Suprapubic skin (tissue), 4 donors: ENCODE results near the gene ENO1. TPM values are rescaled to one million over a fixed set of nuclear protein-coding genes. Genes with fewer than 3 reads are reported as not detected.

Source experiments
- DNase-seq, 2 donors: peaks; one replicate each; pipeline ENCODE4 v3.0.0-alpha.2; 2019; ENCODE audit warnings: low spot score in 2 of 2
- H3K27ac ChIP-seq: fragments of 200-600 bp; sonication (generic); one replicate; pipeline ENCODE4 v1.5.1; 2019
- H3K27me3 ChIP-seq: fragments of 200-600 bp; sonication (generic); one replicate; pipeline ENCODE4 v1.5.1; 2019
- H3K36me3 ChIP-seq: fragments of 200-600 bp; sonication (generic); one replicate; pipeline ENCODE4 v1.5.1; 2019
- H3K4me1 ChIP-seq: fragments of 200-600 bp; sonication (generic); one replicate; pipeline ENCODE4 v1.5.1; 2019
- H3K4me3 ChIP-seq: fragments of 200-600 bp; sonication (generic); one replicate; pipeline ENCODE4 v1.5.1; 2019; ENCODE audit warnings: mild to moderate bottlenecking
- H3K9me3 ChIP-seq: fragments of 200-600 bp; sonication (generic); one replicate; pipeline ENCODE4 v1.5.1; 2019
- EP300 ChIP-seq: sonication (generic); formaldehyde crosslinking; IDR thresholded peaks from one replicate; pipeline ENCODE4 v1.6.1; 2017; ENCODE audit warnings: antibody characterized with exemption
- POLR2A ChIP-seq, 2 donors: fragments of 450-650 bp; IDR thresholded peaks; one replicate each; pipeline ENCODE4 v1.6.1; 2017; ENCODE audit warnings: antibody characterized with exemption in 2 of 2, mild to moderate bottlenecking in 2 of 2, moderate library complexity in 2 of 2
- POLR2AphosphoS5 ChIP-seq, 3 donors: sonication (generic); formaldehyde crosslinking; IDR thresholded peaks; one replicate each; pipeline ENCODE4 v1.6.1; 2017; ENCODE audit warnings: antibody characterized with exemption in 3 of 3
- WGBS: methylation state at CpG from one replicate; pipeline ENCODE4 v1.1.5; 2018; 5-methylcytosine and 5-hydroxymethylcytosine counted together
- total RNA-seq, 4 donors: library from RNA; depleted of rRNA; stranded (reverse); fragments of >200 nt; gene quantifications; one replicate each; pipeline ENCODE4 v1.1.0, GENCODE V29; 2016
- TF ChIP-seq, protein P1 (sequence below), 2 donors: fragments of 200-600 bp in 1 of 2; fragments of 450-650 bp in 1 of 2; sonication (generic) in 1 of 2; IDR thresholded peaks; one replicate each; pipeline ENCODE4 v1.5.1; 2016 to 2019; ENCODE audit warnings: antibody characterized with exemption in 2 of 2, mild to moderate bottlenecking in 1 of 2, moderate library complexity in 1 of 2

The ENO1 gene
- total RNA-seq, 4 donors from 2014 or later: 406 to 694 (median 578) TPM

DNA sequence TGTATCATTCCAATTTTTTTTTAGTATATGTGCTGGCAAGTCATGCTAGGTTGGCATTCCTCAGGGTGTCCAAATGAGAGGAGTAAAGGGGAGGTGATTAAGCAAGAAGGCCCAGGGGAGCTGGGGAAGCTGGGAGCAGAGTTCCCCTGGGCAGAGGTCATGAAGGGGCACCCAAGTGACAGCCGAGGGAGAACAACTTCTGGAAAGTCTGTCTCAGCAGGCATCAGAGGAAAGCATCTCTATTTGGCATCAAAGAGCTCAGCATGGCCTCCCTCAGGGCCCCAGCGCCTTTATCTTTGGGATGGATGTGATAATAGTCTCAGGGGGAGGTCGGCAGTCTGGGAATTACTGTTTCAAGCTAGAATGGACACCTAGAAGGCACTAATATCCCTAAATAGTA, 5.0 kb upstream of the ENO1 start:
- TF ChIP-seq POLR2A (IDR thresholded peaks at IDR 0.05) (no peak), POLR2AphosphoS5 (IDR thresholded peaks at IDR 0.05) (no peak), EP300 (no peak)
- TF ChIP-seq, protein P1, sequence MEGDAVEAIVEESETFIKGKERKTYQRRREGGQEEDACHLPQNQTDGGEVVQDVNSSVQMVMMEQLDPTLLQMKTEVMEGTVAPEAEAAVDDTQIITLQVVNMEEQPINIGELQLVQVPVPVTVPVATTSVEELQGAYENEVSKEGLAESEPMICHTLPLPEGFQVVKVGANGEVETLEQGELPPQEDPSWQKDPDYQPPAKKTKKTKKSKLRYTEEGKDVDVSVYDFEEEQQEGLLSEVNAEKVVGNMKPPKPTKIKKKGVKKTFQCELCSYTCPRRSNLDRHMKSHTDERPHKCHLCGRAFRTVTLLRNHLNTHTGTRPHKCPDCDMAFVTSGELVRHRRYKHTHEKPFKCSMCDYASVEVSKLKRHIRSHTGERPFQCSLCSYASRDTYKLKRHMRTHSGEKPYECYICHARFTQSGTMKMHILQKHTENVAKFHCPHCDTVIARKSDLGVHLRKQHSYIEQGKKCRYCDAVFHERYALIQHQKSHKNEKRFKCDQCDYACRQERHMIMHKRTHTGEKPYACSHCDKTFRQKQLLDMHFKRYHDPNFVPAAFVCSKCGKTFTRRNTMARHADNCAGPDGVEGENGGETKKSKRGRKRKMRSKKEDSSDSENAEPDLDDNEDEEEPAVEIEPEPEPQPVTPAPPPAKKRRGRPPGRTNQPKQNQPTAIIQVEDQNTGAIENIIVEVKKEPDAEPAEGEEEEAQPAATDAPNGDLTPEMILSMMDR (IDR thresholded peaks at IDR 0.05): no peak
- no peaks in the 10 kb centered on the region for H3K36me3 ChIP-seq
- WGBS: 58% methylated on average over 3 of the region's 3 CpGs

DNA sequence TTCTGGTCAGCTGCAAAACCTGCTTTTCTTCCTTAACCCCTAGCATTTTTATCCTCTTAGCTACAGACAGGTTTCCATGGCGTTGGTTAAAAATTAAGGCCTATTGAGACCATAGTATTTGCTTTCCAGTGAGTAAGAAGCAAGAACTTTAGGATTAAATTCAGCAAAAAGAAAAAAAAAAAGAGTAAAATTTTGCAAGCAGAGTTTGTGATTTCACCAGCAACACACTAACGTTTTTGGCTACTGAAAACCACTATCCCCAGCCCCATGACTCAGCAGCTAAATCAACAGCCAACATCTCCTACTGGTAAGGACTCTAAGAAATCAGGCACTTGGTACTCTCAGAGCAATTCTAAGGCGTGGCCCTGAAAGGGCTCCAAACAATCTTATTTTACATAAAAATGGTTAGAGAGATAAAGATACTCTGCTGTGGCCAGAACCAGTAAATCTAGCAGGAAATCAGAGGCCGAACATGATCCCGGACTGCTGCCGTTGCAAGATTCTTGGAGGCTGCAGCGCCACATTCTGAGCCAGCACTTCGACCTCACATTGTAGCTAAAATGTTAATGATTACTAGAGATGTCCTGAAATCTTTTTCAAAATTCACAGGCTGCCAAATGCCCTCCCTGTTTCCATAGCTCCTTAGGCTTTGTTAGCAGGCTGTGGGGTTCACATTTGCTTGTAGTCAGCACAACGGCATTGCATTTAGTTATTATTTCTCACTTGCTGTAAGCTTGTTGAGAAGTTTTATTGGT, 1.6 kb upstream of the ENO1 start:
- Histone ChIP-seq H3K27ac (peak overlapping the region; percentile 98), H3K27me3 (no peaks in the 10 kb centered on the region), H3K9me3 (no peaks in the 10 kb centered on the region), H3K4me3 (no peak overlapping the region), H3K36me3 (no peaks in the 10 kb centered on the region), H3K4me1 (peaks cover 53% of the 10 kb centered on the region)
- no peak for DNase-seq
- 13% methylated on average over 9 of the region's 9 CpGs for WGBS
- TF ChIP-seq, protein P1 (IDR thresholded peaks at IDR 0.05): no peak
- no peak for TF ChIP-seq POLR2AphosphoS5 (IDR thresholded peaks at IDR 0.05)
- TF ChIP-seq POLR2A (IDR thresholded peaks at IDR 0.05): no peak
- no peak for TF ChIP-seq EP300

More for the DNA sequence above, 5.0 kb upstream of the ENO1 start:
- Histone ChIP-seq H3K4me3 (no peak overlapping the region), H3K9me3 (no peaks in the 10 kb centered on the region), H3K27me3 (no peaks in the 10 kb centered on the region), H3K27ac (no peak overlapping the region), H3K4me1 (peaks cover 29% of the 10 kb centered on the region)
- no peak for DNase-seq

DNA sequence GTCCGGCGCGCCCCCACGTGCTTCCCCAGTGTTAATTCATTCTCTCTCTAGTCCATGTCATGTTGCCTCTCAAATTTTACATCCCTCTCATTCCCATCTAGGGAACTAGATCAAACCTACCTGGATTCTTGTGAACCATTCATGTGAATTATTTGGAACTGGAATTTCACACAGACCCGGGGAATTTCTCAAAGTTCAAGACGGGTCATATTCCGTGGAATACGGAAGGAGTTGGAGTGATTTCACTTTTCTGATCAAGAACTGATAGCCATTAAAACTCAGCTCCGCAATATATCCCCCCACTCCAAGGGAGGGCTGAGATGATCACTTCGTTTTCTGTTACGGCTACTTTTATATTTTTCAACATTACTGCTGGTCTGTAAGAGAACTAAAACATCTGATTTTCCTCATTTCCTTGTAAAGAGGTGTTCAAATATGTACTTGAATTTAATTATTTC, 1.0 kb upstream of the ENO1 start:
- Histone ChIP-seq H3K36me3 (no peaks in the 10 kb centered on the region), H3K27me3 (no peaks in the 10 kb centered on the region), H3K4me1 (peaks cover 57% of the 10 kb centered on the region), H3K4me3 (peak overlapping the region; percentile 68), H3K27ac (peak overlapping the region; percentile 98), H3K9me3 (no peaks in the 10 kb centered on the region)
- peak; percentile 29 for TF ChIP-seq EP300
- TF ChIP-seq, protein P1 (IDR thresholded peaks at IDR 0.05): no peak
- WGBS: 14% methylated on average over 11 of the region's 11 CpGs
- DNase-seq: no peak

DNA sequence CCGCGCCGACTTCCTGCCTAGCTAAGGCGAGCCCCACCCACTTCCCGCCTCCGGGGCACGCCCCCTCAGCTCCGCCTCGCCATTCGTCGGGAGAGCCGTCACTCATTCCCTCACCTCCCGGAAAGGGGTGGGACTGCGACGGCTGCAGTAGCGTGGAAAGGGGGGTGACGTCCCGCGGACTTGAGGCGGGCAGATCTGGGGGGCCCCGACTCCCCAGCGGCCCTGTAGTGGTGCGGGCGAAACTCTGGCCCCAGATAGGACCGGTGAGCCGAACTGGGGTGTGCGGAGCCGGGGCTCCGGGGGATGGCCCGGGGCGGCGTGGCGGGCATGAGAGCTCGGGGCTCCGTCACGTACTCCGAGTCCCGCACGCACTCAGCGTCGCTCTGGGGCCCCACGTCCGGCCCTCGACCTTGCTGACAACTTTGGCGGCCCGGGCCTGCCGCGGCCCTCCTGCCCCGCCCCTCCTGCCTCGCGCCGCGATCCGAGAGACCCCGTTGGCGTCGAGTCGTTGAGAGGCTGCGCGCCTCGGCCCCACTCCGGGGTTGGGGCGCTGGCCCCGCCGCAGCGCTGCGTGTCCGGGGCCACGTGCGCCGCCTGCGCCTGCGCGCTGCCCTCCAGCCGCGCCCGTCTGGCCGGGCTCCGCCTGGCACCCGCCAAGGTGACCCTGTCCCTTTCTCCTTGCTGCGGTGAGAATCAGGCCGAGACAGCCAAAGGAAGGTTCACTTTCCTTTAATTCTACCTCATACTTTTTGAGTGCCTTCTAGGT, 395 bp upstream of the ENO1 start:
- Histone ChIP-seq H3K4me3 (peak overlapping the region; percentile 68), H3K9me3 (no peaks in the 10 kb centered on the region), H3K36me3 (no peaks in the 10 kb centered on the region), H3K27ac (peak overlapping the region; percentile 98), H3K4me1 (peaks cover 59% of the 10 kb centered on the region), H3K27me3 (no peaks in the 10 kb centered on the region)
- TF ChIP-seq POLR2A (IDR thresholded peaks at IDR 0.05): peak in 1 of 2 donors; percentile 56
- TF ChIP-seq, protein P1 (IDR thresholded peaks at IDR 0.05): no peak
- TF ChIP-seq POLR2AphosphoS5 (IDR thresholded peaks at IDR 0.05): peak in 1 of 3 donors; percentile 5
- no peak for TF ChIP-seq EP300
- DNase-seq: peak; percentile 99
- under 1% methylated on average over 45 of the region's 82 CpGs for WGBS

DNA sequence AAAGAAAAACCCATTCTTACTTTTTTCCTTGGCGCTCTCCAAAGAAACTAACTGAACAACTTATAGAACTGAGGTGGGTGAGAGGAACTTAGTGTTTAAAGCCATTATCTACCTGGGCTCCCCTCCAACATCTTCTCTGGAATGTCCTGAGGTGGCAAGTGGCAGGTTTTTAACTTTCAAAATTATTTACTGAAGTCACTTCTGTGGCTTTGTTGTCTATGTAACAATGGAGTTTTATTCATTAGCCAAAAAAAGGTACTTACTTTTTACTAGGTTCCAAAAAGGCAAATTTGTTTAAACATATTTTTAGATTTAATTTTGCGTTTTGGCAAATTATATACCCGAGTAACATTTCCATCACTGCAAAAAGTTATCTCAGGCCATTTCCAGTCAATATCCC, 2.4 kb downstream of the ENO1 start:
- WGBS: 64% methylated on average over 3 of the region's 3 CpGs
- no peaks in the 10 kb centered on the region for H3K9me3 ChIP-seq
- peaks cover 19% of the 10 kb centered on the region for H3K36me3 ChIP-seq
- peak overlapping the region; percentile 98 for H3K27ac ChIP-seq
- H3K4me1 ChIP-seq: peaks cover 87% of the 10 kb centered on the region
- TF ChIP-seq, protein P1 (IDR thresholded peaks at IDR 0.05): no peak
- TF ChIP-seq EP300 (no peak), POLR2A (IDR thresholded peaks at IDR 0.05) (no peak), POLR2AphosphoS5 (IDR thresholded peaks at IDR 0.05) (no peak)
- peak overlapping the region; percentile 68 for H3K4me3 ChIP-seq
- DNase-seq: no peak
- no peaks in the 10 kb centered on the region for H3K27me3 ChIP-seq
